ENCODE results near the gene EMID1. TPM values are rescaled to one million over a fixed set of nuclear protein-coding genes. Genes with fewer than 3 reads are reported as not detected.

The EMID1 gene
- total and polyA plus RNA-seq, 2 donors from 2014 or later: 9.6 to 25.5 TPM

DNA sequence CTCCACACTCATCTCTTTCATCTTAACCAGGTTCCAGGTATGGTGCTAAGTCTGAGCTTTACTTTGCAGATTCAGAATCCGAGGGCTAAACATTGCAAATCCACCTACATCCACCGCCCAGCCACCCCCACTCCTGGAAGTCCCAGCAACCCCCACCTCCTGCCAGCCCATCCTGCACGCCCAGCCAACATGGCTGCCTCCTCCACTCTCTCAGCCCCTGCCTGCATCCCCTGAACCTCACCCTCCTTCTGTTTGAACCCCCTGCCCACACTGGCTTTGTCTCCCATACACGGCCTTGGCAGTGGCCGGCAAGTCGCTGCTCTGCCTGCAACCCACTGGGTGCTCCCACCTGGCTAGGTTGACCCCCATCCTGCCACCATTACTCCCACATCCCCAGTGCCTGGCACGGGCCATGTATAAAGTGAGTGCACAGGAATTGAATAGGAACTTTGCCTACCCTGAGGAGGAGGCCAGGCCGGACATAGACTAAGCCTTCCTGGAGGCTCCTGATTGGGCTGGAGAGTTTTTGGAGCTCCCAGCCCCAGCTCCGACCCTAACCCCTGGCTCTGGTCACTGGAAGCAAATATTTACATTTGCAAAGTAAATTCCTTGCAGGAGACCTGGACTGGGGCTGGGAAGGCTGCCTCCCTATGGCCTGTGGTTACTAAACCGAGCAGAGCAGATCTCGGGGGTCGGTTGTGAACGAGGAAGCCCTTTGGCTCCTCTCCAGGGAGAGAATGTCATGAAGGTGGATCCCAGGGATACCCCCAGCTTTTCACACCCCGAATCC lies 14.4 kb downstream of the EMID1 start:
- TF ChIP-seq, protein P1, sequence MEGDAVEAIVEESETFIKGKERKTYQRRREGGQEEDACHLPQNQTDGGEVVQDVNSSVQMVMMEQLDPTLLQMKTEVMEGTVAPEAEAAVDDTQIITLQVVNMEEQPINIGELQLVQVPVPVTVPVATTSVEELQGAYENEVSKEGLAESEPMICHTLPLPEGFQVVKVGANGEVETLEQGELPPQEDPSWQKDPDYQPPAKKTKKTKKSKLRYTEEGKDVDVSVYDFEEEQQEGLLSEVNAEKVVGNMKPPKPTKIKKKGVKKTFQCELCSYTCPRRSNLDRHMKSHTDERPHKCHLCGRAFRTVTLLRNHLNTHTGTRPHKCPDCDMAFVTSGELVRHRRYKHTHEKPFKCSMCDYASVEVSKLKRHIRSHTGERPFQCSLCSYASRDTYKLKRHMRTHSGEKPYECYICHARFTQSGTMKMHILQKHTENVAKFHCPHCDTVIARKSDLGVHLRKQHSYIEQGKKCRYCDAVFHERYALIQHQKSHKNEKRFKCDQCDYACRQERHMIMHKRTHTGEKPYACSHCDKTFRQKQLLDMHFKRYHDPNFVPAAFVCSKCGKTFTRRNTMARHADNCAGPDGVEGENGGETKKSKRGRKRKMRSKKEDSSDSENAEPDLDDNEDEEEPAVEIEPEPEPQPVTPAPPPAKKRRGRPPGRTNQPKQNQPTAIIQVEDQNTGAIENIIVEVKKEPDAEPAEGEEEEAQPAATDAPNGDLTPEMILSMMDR (IDR thresholded peaks at IDR 0.05; ENCODE audit: borderline replicate concordance, extremely low read depth, insufficient read depth): no peak
- H3K27me3 ChIP-seq (ENCODE audit: control insufficient read depth, insufficient read depth, low read length): no peaks in the 10 kb centered on the region
- H3K36me3 ChIP-seq (ENCODE audit: control insufficient read depth in 2 of 3, insufficient read depth in 3 of 3, low read length in 3 of 3): no peaks in the 10 kb centered on the region
- peaks cover 0 to 3% (median 0%) of the 10 kb centered on the region in 3 donors for H3K4me1 ChIP-seq (ENCODE audit: control insufficient read depth in 2 of 3, insufficient read depth in 2 of 3, low read depth in 1 of 3, low read length in 3 of 3)
- DNase-seq (peak in 3 of 5 donors; percentile 10 to 64 (median 36)), FAIRE-seq (no peak)
- intact Hi-C loops (cut with DNase I): no loop called here
- no peak overlapping the region for H3K4me3 ChIP-seq (ENCODE audit: low read length in 3 of 3)
- H3K27ac ChIP-seq (ENCODE audit: low read depth in 2 of 2, low read length in 2 of 2): no peak overlapping the region
- no peak overlapping the region for H3K9ac ChIP-seq (ENCODE audit: low read length in 3 of 3)
- H3K9me3 ChIP-seq (ENCODE audit: control insufficient read depth in 2 of 3, insufficient read depth in 1 of 3, low read length in 3 of 3): no peaks in the 10 kb centered on the region

- intact Hi-C loops (cut with DNase I): no loop called here
- H3K27ac ChIP-seq (ENCODE audit: low read depth in 2 of 2, low read length in 2 of 2): no peak overlapping the region
- FAIRE-seq (no peak), DNase-seq (peak in 3 of 5 donors; percentile 4 to 85 (median 35))
- H3K36me3 ChIP-seq (ENCODE audit: control insufficient read depth in 2 of 3, insufficient read depth in 3 of 3, low read length in 3 of 3): no peaks in the 10 kb centered on the region
- H3K9ac ChIP-seq (ENCODE audit: low read length in 3 of 3): no peak overlapping the region
- no peak overlapping the region for H3K4me3 ChIP-seq (ENCODE audit: low read length in 3 of 3)
- H3K27me3 ChIP-seq (ENCODE audit: control insufficient read depth, insufficient read depth, low read length): no peaks in the 10 kb centered on the region
- no peaks in the 10 kb centered on the region for H3K9me3 ChIP-seq (ENCODE audit: control insufficient read depth in 2 of 3, insufficient read depth in 1 of 3, low read length in 3 of 3)
- peaks cover 0 to 5% (median 0%) of the 10 kb centered on the region in 3 donors for H3K4me1 ChIP-seq (ENCODE audit: control insufficient read depth in 2 of 3, insufficient read depth in 2 of 3, low read depth in 1 of 3, low read length in 3 of 3)
- TF ChIP-seq, protein P1 (IDR thresholded peaks at IDR 0.05; ENCODE audit: borderline replicate concordance, extremely low read depth, insufficient read depth): no peak
These were observed 18.6 kb downstream of the EMID1 start for GRCh38 chr22:29224121-29224858.

GRCh38 chr22:29224859-29225410 lies 19.2 kb downstream of the EMID1 start:
- TF ChIP-seq, protein P1 (IDR thresholded peaks at IDR 0.05; ENCODE audit: borderline replicate concordance, extremely low read depth, insufficient read depth): no peak
- Histone ChIP-seq H3K27ac (ENCODE audit: low read depth in 2 of 2, low read length in 2 of 2) (peak overlapping the region; percentile 22 to 59), H3K9ac (ENCODE audit: low read length in 3 of 3) (no peak overlapping the region), H3K27me3 (ENCODE audit: control insufficient read depth, insufficient read depth, low read length) (no peaks in the 10 kb centered on the region), H3K4me3 (ENCODE audit: low read length in 3 of 3) (no peak overlapping the region), H3K4me1 (ENCODE audit: control insufficient read depth in 2 of 3, insufficient read depth in 2 of 3, low read depth in 1 of 3, low read length in 3 of 3) (peaks cover 0 to 5% (median 0%) of the 10 kb centered on the region in 3 donors), H3K9me3 (ENCODE audit: control insufficient read depth in 2 of 3, insufficient read depth in 1 of 3, low read length in 3 of 3) (no peaks in the 10 kb centered on the region), H3K36me3 (ENCODE audit: control insufficient read depth in 2 of 3, insufficient read depth in 3 of 3, low read length in 3 of 3) (no peaks in the 10 kb centered on the region)
- DNase-seq (peak in 2 of 5 donors; percentile 36 to 63), FAIRE-seq (no peak)
- intact Hi-C loops (cut with DNase I): no loop called here

All from kidney (tissue), 14 donors.